Measurements from ENCODE around the gene NEK6.

Gene NEK6

GRCh38 chr9:124282442-124283227 lies 24.9 kb downstream of the NEK6 start:
- no peak for DNase-seq

- DNase-seq = no peak
Observed at GRCh38 chr9:124283228-124283814, 25.6 kb downstream of the NEK6 start.

- no peak for DNase-seq
Observed at GRCh38 chr9:124284237-124284831, 26.6 kb downstream of the NEK6 start.

- DNase-seq = no peak
Observed at GRCh38 chr9:124284940-124285441, 27.2 kb downstream of the NEK6 start.

- no peak for DNase-seq
Observed at GRCh38 chr9:124285490-124285889, 27.7 kb downstream of the NEK6 start.

GRCh38 chr9:124285903-124286291 lies 28.1 kb downstream of the NEK6 start:
- peak; percentile 33 to 58 for DNase-seq

- DNase-seq = peak in 1 of 2 donors; percentile 14
Observed at GRCh38 chr9:124286292-124286931, 28.7 kb downstream of the NEK6 start.

- DNase-seq = peak in 1 of 2 donors; percentile 49
Observed at GRCh38 chr9:124290053-124290591, 32.4 kb downstream of the NEK6 start.

- DNase-seq = no peak
Observed at GRCh38 chr9:124290743-124291554, 33.2 kb downstream of the NEK6 start.

GRCh38 chr9:124291801-124292396 lies 34.1 kb downstream of the NEK6 start:
- DNase-seq = peak; percentile 16 to 34

GRCh38 chr9:124292696-124293593 lies 35.2 kb downstream of the NEK6 start:
- DNase-seq = no peak

- no peak for DNase-seq
Observed at GRCh38 chr9:124293718-124294506, 36.2 kb downstream of the NEK6 start.

- DNase-seq = no peak
Observed at GRCh38 chr9:124295159-124295794, 37.5 kb downstream of the NEK6 start.

- DNase-seq = no peak
Observed at GRCh38 chr9:124296094-124296493, 38.3 kb downstream of the NEK6 start.

GRCh38 chr9:124296796-124297550 lies 39.2 kb downstream of the NEK6 start:
- no peak for DNase-seq

- DNase-seq = no peak
Observed at GRCh38 chr9:124297551-124297901, 39.8 kb downstream of the NEK6 start.

- no peak for DNase-seq
Observed at GRCh38 chr9:124297915-124298645, 40.3 kb downstream of the NEK6 start.

- DNase-seq = no peak
Observed at GRCh38 chr9:124298646-124299235, 41.0 kb downstream of the NEK6 start.

Measured in CD4-positive, alpha-beta T cell treated with Interferon alpha-2 for 1 hour (primary cell).